Breast epithelium (tissue), 3 donors: ENCODE data around the gene PIK3C2G.

Source experiments
- POLR2A ChIP-seq: fragments of 450-650 bp; IDR thresholded peaks from one replicate; pipeline ENCODE4 v1.6.1; 2016; ENCODE audit warnings: antibody characterized with exemption, mild to moderate bottlenecking, moderate library complexity
- POLR2AphosphoS5 ChIP-seq, 3 donors: sonication (generic); formaldehyde crosslinking; IDR thresholded peaks; one replicate each; pipeline ENCODE4 v1.6.1; 2017; ENCODE audit warnings: antibody characterized with exemption in 3 of 3
- TF ChIP-seq, protein P1 (sequence below), 3 donors: fragments of 450-650 bp; IDR thresholded peaks; one replicate each; pipeline ENCODE4 v1.5.1; 2016 to 2017; ENCODE audit warnings: antibody characterized with exemption in 3 of 3, mild to moderate bottlenecking in 3 of 3, moderate library complexity in 3 of 3

DNA sequence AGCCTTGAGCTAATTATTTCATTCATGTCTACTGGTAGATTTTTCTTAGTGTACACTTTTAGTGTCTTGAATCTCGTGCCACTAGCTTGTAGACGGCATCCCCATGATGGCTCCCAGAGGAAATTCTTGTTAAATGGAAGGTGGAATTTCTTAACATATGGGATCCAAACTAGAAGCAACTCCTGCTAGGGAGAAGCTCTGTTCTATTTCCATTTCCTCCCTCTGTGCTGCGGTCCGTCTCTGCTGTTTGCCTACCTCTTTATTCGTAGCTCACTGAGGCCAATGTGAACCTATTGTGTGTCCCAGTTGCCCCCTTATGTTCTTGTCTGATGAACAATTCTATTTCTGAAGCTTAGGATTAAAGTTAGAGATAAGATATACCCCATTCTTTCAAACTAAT, 588 bp downstream of the PIK3C2G start:
- no peak for TF ChIP-seq POLR2A
- TF ChIP-seq, protein P1, sequence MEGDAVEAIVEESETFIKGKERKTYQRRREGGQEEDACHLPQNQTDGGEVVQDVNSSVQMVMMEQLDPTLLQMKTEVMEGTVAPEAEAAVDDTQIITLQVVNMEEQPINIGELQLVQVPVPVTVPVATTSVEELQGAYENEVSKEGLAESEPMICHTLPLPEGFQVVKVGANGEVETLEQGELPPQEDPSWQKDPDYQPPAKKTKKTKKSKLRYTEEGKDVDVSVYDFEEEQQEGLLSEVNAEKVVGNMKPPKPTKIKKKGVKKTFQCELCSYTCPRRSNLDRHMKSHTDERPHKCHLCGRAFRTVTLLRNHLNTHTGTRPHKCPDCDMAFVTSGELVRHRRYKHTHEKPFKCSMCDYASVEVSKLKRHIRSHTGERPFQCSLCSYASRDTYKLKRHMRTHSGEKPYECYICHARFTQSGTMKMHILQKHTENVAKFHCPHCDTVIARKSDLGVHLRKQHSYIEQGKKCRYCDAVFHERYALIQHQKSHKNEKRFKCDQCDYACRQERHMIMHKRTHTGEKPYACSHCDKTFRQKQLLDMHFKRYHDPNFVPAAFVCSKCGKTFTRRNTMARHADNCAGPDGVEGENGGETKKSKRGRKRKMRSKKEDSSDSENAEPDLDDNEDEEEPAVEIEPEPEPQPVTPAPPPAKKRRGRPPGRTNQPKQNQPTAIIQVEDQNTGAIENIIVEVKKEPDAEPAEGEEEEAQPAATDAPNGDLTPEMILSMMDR (IDR thresholded peaks at IDR 0.05), result no peak
- no peak for TF ChIP-seq POLR2AphosphoS5 (IDR thresholded peaks at IDR 0.05)
